CD4-positive, CD25-positive, alpha-beta regulatory T cell (primary cell): Measurements from ENCODE around the gene TTC12. TPM values are rescaled to one million over a fixed set of nuclear protein-coding genes. Genes with fewer than 3 reads are reported as not detected.
A peak's percentile ranks its signal among the peaks of the same experiment; 100 is the strongest.

Source experiments
- ATAC-seq, 2 donors: fragments of 150-1000 bp; cut with Tn5 transposase; one replicate each; pipeline ENCODE4 v1.10.0; 2021; ENCODE audit warnings: low read depth in 2 of 2, moderate number of reproducible peaks in 2 of 2, moderate library complexity in 1 of 2
- DNase-seq, 3 donors: peaks; one replicate each; pipeline versions ENCODE4 v3.0.0 to v3.0.0-alpha.2; 2012 to 2022; ENCODE audit warnings: mixed read lengths in 1 of 3
- H3K27ac ChIP-seq: one replicate; pipeline ENCODE4 v1.7.0; 2013; ENCODE audit warnings: mild to moderate bottlenecking, low read length; ENCODE audit not compliant: insufficient read depth, poor library complexity, severe bottlenecking
- H3K27me3 ChIP-seq: one replicate; pipeline ENCODE4 v1.7.0; 2013; ENCODE audit warnings: low read length; ENCODE audit not compliant: control insufficient read depth, insufficient read depth
- H3K36me3 ChIP-seq: one replicate; pipeline ENCODE4 v1.7.0; 2013; ENCODE audit warnings: mild to moderate bottlenecking, low read length, moderate library complexity; ENCODE audit not compliant: control insufficient read depth, insufficient read depth
- H3K4me1 ChIP-seq: 2 replicates; pipeline ENCODE4 v1.7.0; 2013; ENCODE audit warnings: mild to moderate bottlenecking, low read length; ENCODE audit not compliant: insufficient read depth, control insufficient read depth, poor library complexity, severe bottlenecking
- H3K4me3 ChIP-seq: one replicate; pipeline ENCODE4 v1.7.0; 2013; ENCODE audit warnings: low read depth, mild to moderate bottlenecking, low read length, moderate library complexity
- H3K9me3 ChIP-seq, 2 experiments: 1 replicate in 1 of 2; 2 replicates in 1 of 2; pipeline ENCODE4 v1.7.0; 2013; ENCODE audit warnings: low read length in 2 of 2, mild to moderate bottlenecking in 1 of 2, moderate library complexity in 1 of 2; ENCODE audit not compliant: control insufficient read depth in 2 of 2
- H3K27ac Mint-ChIP-seq, 3 donors: one replicate each; pipeline ENCODE4 v1.8.0; 2020 to 2022; ENCODE audit warnings: mild to moderate bottlenecking in 3 of 3, mixed read lengths in 3 of 3, moderate library complexity in 2 of 3
- H3K27me3 Mint-ChIP-seq: one replicate; pipeline ENCODE4 v1.8.0; 2022; ENCODE audit warnings: mild to moderate bottlenecking, mixed read lengths
- H3K36me3 Mint-ChIP-seq: one replicate; pipeline ENCODE4 v1.8.0; 2020; ENCODE audit warnings: mixed read lengths
- H3K4me1 Mint-ChIP-seq, 4 donors: one replicate each; pipeline ENCODE4 v1.8.0; 2020 to 2022; ENCODE audit warnings: mixed read lengths in 4 of 4, mild to moderate bottlenecking in 1 of 4
- H3K4me3 Mint-ChIP-seq, 4 donors: one replicate each; pipeline ENCODE4 v1.8.0; 2020 to 2022; ENCODE audit warnings: mild to moderate bottlenecking in 4 of 4, mixed read lengths in 4 of 4, moderate library complexity in 3 of 4
- H3K9me3 Mint-ChIP-seq, 7 donors: one replicate each; pipeline ENCODE4 v1.8.0; 2020 to 2022; ENCODE audit warnings: mixed read lengths in 7 of 7, mild to moderate bottlenecking in 3 of 7, moderate library complexity in 2 of 7
- polyA plus RNA-seq, 4 donors: library from polyadenylated mRNA; unstranded; fragments of 300-500 nt; fragmentation: Illumina TruSeq; gene quantifications; one replicate each; pipeline ENCODE4 v1.2.3, GENCODE V29; 2021
- total RNA-seq: library from RNA; stranded (reverse); gene quantifications from one replicate; pipeline ENCODE4 v1.2.3, GENCODE V29; 2022

The TTC12 gene
- total and polyA plus RNA-seq, 5 donors from 2014 or later: 8.0 to 22.2 (median 10.6) TPM

DNA sequence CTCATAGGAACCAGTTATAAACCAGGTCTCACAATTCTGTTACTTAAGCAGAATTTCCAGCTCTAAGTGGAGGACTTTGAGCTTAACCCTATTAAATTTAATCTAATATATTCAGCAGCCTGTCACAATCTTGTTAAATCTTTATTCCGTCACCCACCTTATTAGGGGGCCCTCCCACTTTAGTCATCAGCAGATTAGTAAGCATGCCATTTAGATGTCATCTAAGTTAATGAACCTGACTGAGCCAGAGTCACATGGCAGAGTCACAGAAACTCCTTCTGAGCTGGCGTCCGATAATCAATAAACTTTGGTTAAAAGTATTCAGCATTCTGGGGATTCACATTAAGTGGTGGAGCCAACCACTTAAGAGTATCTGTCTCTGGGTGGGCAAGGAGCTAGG is 35.1 kb downstream of the TTC12 start:
- Histone ChIP-seq H3K36me3 (peaks cover 36% of the 10 kb centered on the region), H3K4me3 (no peak overlapping the region), H3K9me3 (no peaks in the 10 kb centered on the region), H3K4me1 (no peaks in the 10 kb centered on the region), H3K27me3 (no peaks in the 10 kb centered on the region), H3K27ac (no peak overlapping the region)
- Mint-ChIP-seq H3K4me1 (peaks cover 0 to 8% (median 5%) of the 10 kb centered on the region in 4 donors), H3K9me3 (peaks cover 0 to 8% (median 3%) of the 10 kb centered on the region in 7 donors), H3K27ac (no peak overlapping the region), H3K36me3 (peaks cover 52% of the 10 kb centered on the region), H3K4me3 (no peak overlapping the region), H3K27me3 (no peaks in the 10 kb centered on the region)
- ATAC-seq (no peak), DNase-seq (no peak)

- H3K9me3 Mint-ChIP-seq: peaks cover 0 to 17% (median 7%) of the 10 kb centered on the region in 7 donors
- no peak overlapping the region for H3K27ac ChIP-seq
Measured at GRCh38 chr11:113350336-113351067, 36.1 kb downstream of the TTC12 start.

GRCh38 chr11:113351068-113351450 is 36.7 kb downstream of the TTC12 start:
- H3K27ac Mint-ChIP-seq: no peak overlapping the region

More at GRCh38 chr11:113350336-113351067, 36.1 kb downstream of the TTC12 start:
- no peaks in the 10 kb centered on the region for H3K4me1 ChIP-seq
- no peak overlapping the region for H3K27ac Mint-ChIP-seq
- H3K36me3 Mint-ChIP-seq: peaks cover 59% of the 10 kb centered on the region
- H3K36me3 ChIP-seq: peaks cover 46% of the 10 kb centered on the region
- ATAC-seq (no peak), DNase-seq (no peak)
- no peak overlapping the region for H3K4me3 ChIP-seq
- no peak overlapping the region for H3K4me3 Mint-ChIP-seq
- H3K4me1 Mint-ChIP-seq: peaks cover 0 to 13% (median 6%) of the 10 kb centered on the region in 4 donors
- no peaks in the 10 kb centered on the region for H3K27me3 Mint-ChIP-seq
- no peaks in the 10 kb centered on the region for H3K9me3 ChIP-seq
- no peaks in the 10 kb centered on the region for H3K27me3 ChIP-seq

DNA sequence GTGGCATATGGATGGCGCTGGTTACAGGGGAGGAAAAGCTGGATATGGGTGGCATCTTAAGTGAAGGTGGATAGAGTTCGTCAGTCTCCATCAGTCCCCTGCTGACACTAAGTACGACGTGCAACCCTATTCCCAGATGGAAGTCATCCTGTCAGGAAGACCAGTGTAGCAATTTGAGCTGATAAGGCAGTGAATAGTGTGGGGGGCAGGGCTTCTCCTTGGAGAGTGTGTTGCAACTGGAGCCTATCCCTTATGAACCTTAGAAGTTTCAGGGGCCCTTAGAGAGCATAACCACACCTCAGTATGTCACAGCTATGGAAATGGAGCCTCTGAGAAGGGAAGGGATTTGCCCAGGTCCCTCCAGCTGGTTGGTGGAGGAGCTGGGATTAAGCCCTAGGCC is 37.1 kb downstream of the TTC12 start:
- peaks cover 0 to 27% (median 7%) of the 10 kb centered on the region in 7 donors for H3K9me3 Mint-ChIP-seq
- peaks cover 0 to 13% (median 5%) of the 10 kb centered on the region in 4 donors for H3K4me1 Mint-ChIP-seq
- Histone ChIP-seq H3K4me3 (no peak overlapping the region), H3K9me3 (peaks cover 9% of the 10 kb centered on the region in 2 experiments), H3K27ac (no peak overlapping the region), H3K4me1 (no peaks in the 10 kb centered on the region), H3K36me3 (peaks cover 49% of the 10 kb centered on the region), H3K27me3 (no peaks in the 10 kb centered on the region)
- no peak overlapping the region for H3K27ac Mint-ChIP-seq
- DNase-seq (no peak), ATAC-seq (no peak)
- no peak overlapping the region for H3K4me3 Mint-ChIP-seq
- peaks cover 69% of the 10 kb centered on the region for H3K36me3 Mint-ChIP-seq
- no peaks in the 10 kb centered on the region for H3K27me3 Mint-ChIP-seq

More at GRCh38 chr11:113351068-113351450, 36.7 kb downstream of the TTC12 start:
- Histone ChIP-seq H3K27ac (no peak overlapping the region), H3K4me3 (no peak overlapping the region), H3K9me3 (peaks cover 5% of the 10 kb centered on the region in 2 experiments), H3K4me1 (no peaks in the 10 kb centered on the region), H3K27me3 (no peaks in the 10 kb centered on the region), H3K36me3 (peaks cover 48% of the 10 kb centered on the region)
- no peak for ATAC-seq
- DNase-seq: no peak
- no peaks in the 10 kb centered on the region for H3K27me3 Mint-ChIP-seq
- H3K4me3 Mint-ChIP-seq: no peak overlapping the region
- peaks cover 65% of the 10 kb centered on the region for H3K36me3 Mint-ChIP-seq
- H3K9me3 Mint-ChIP-seq: peaks cover 0 to 23% (median 7%) of the 10 kb centered on the region in 7 donors
- peaks cover 0 to 13% (median 6%) of the 10 kb centered on the region in 4 donors for H3K4me1 Mint-ChIP-seq

- Histone ChIP-seq H3K36me3 (peaks cover 79% of the 10 kb centered on the region), H3K27me3 (no peaks in the 10 kb centered on the region)
- peaks cover 83% of the 10 kb centered on the region for H3K36me3 Mint-ChIP-seq
Measured at GRCh38 chr11:113356203-113356602, 41.8 kb downstream of the TTC12 start.

GRCh38 chr11:113363406-113363805 is 49.0 kb downstream of the TTC12 start:
- Histone ChIP-seq H3K27ac (no peak overlapping the region), H3K9me3 (no peaks in the 10 kb centered on the region), H3K27me3 (no peaks in the 10 kb centered on the region), H3K4me1 (peaks cover 6% of the 10 kb centered on the region), H3K36me3 (peaks cover 72% of the 10 kb centered on the region), H3K4me3 (no peak overlapping the region)
- peak overlapping the region in 1 of 3 donors; percentile 68 for H3K27ac Mint-ChIP-seq
- ATAC-seq (no peak), DNase-seq (no peak)
- no peaks in the 10 kb centered on the region for H3K27me3 Mint-ChIP-seq
- no peaks in the 10 kb centered on the region for H3K9me3 Mint-ChIP-seq
- peaks cover 50% of the 10 kb centered on the region for H3K36me3 Mint-ChIP-seq
- H3K4me3 Mint-ChIP-seq: no peak overlapping the region
- peaks cover 0 to 34% (median 19%) of the 10 kb centered on the region in 4 donors for H3K4me1 Mint-ChIP-seq

More at GRCh38 chr11:113356203-113356602, 41.8 kb downstream of the TTC12 start:
- H3K4me3 Mint-ChIP-seq: no peak overlapping the region
- Histone ChIP-seq H3K9me3 (peaks cover 11 to 13% of the 10 kb centered on the region in 2 experiments), H3K4me3 (no peak overlapping the region), H3K4me1 (no peaks in the 10 kb centered on the region), H3K27ac (no peak overlapping the region)
- ATAC-seq: no peak
- no peaks in the 10 kb centered on the region for H3K27me3 Mint-ChIP-seq
- H3K27ac Mint-ChIP-seq: no peak overlapping the region
- peaks cover 0 to 15% (median 8%) of the 10 kb centered on the region in 4 donors for H3K4me1 Mint-ChIP-seq
- peaks cover 0 to 34% (median 10%) of the 10 kb centered on the region in 7 donors for H3K9me3 Mint-ChIP-seq
- DNase-seq: no peak

- Mint-ChIP-seq H3K27ac (peak overlapping the region in 1 of 3 donors; percentile 68), H3K9me3 (no peaks in the 10 kb centered on the region), H3K36me3 (peaks cover 48% of the 10 kb centered on the region), H3K4me1 (peaks cover 0 to 34% (median 18%) of the 10 kb centered on the region in 4 donors), H3K4me3 (no peak overlapping the region), H3K27me3 (no peaks in the 10 kb centered on the region)
- DNase-seq (no peak), ATAC-seq (no peak)
- peaks cover 6% of the 10 kb centered on the region for H3K4me1 ChIP-seq
- H3K27ac ChIP-seq: no peak overlapping the region
- no peaks in the 10 kb centered on the region for H3K9me3 ChIP-seq
- H3K4me3 ChIP-seq: no peak overlapping the region
- H3K27me3 ChIP-seq: no peaks in the 10 kb centered on the region
- peaks cover 69% of the 10 kb centered on the region for H3K36me3 ChIP-seq
Measured at GRCh38 chr11:113363996-113364641, 49.7 kb downstream of the TTC12 start.
